Aorta (tissue), 5 donors: ENCODE measurements around the gene PDGFB. TPM values are rescaled to one million over a fixed set of nuclear protein-coding genes. Genes with fewer than 3 reads are reported as not detected.
"Not testable (repeated sequence)": the region's sequence is repeated elsewhere in the genome, so short reads cannot be mapped to it uniquely, and the experiment has no call there.

Source experiments
- ATAC-seq: fragments of 200-7000 bp; cut with Tn5 transposase; one replicate; pipeline ENCODE4 v1.9.1; 2022; ENCODE audit warnings: moderate library complexity; ENCODE audit not compliant: low FRiP score
- DNase-seq, 2 donors: peaks; one replicate each; pipeline ENCODE4 v3.0.0-alpha.2; 2020
- H3K27ac ChIP-seq, 2 donors: one replicate each; pipeline ENCODE4 v1.5.1; 2013; ENCODE audit warnings: low read length in 2 of 2, mild to moderate bottlenecking in 2 of 2, moderate library complexity in 2 of 2, control low read depth in 1 of 2, inconsistent platforms in 1 of 2, low read depth in 1 of 2
- H3K27me3 ChIP-seq, 2 donors: one replicate each; pipeline ENCODE4 v1.6.1; 2013; ENCODE audit warnings: control low read depth in 1 of 2, low read length in 1 of 2, mild to moderate bottlenecking in 1 of 2, moderate library complexity in 1 of 2; ENCODE audit not compliant: insufficient read depth in 2 of 2, control insufficient read depth in 1 of 2
- H3K36me3 ChIP-seq, 2 donors: one replicate each; pipeline ENCODE4 v1.6.1; 2013; ENCODE audit warnings: control low read depth in 1 of 2, low read length in 1 of 2, mild to moderate bottlenecking in 1 of 2; ENCODE audit not compliant: insufficient read depth in 2 of 2, control insufficient read depth in 1 of 2
- H3K4me1 ChIP-seq, 2 donors: one replicate each; pipeline ENCODE4 v1.6.1; 2013; ENCODE audit warnings: low read length in 2 of 2, control low read depth in 1 of 2, mild to moderate bottlenecking in 1 of 2, moderate library complexity in 1 of 2; ENCODE audit not compliant: insufficient read depth in 2 of 2, control insufficient read depth in 1 of 2
- H3K4me3 ChIP-seq, 2 donors: one replicate each; pipeline ENCODE4 v1.5.1; 2013; ENCODE audit warnings: low read length in 2 of 2, control low read depth in 1 of 2, mild to moderate bottlenecking in 1 of 2
- H3K9me3 ChIP-seq: one replicate; pipeline ENCODE4 v1.6.1; 2013; ENCODE audit warnings: mild to moderate bottlenecking, low read length; ENCODE audit not compliant: control insufficient read depth
- WGBS, 2 donors: extraction: QIAGEN DNeasy Blood & Tissue Kit; methylation state at CpG; one replicate each; pipeline ENCODE4 v1.1.7; 2013; 5-methylcytosine and 5-hydroxymethylcytosine counted together
- intact Hi-C, 2 donors: fragments of 100-400 bp; cut with DNase I; formaldehyde crosslinking; loops; one replicate each; pipeline versions ENCODE4 v1.14.2 to v1.15.0; 2022
- polyA plus RNA-seq, 2 donors: library from polyadenylated mRNA; stranded (reverse); fragments of 200-250 nt; gene quantifications; one replicate each; pipeline ENCODE4 v1.2.3, GENCODE V29; 2013
- total RNA-seq, 2 donors: library from RNA; stranded (reverse); fragmentation: NEBNext Ultra II Directional; extraction: Animal tissue kit (Norgen Biotek cat#: 25700); gene quantifications; one replicate each; pipeline ENCODE4 v1.2.1, GENCODE V29; 2021
- donor health status: healthy with polysubstance abuse.
- donor health status: Bipolar disorder and iron deficiency.
- donor health status: DM: no; HTN: no; CAD: no.
- donor health status: DM: no; HTN: no; CAD: no.
- donor health status: DM: yes; HTN: yes; CAD: no.

PDGFB gene
- total and polyA plus RNA-seq, 4 donors: 0.97 to 20.7 (median 4.3) TPM

- Histone ChIP-seq H3K27ac (no peak overlapping the region), H3K36me3 (no peaks in the 10 kb centered on the region), H3K4me3 (no peak overlapping the region), H3K9me3 (no peaks in the 10 kb centered on the region), H3K27me3 (no peaks in the 10 kb centered on the region), H3K4me1 (no peaks in the 10 kb centered on the region)
- 96% methylated on average over 13 of the region's 13 CpGs for WGBS, 2 donors
- no peak for DNase-seq
- intact Hi-C loops: no loop called here
- ATAC-seq: no peak
Observed at GRCh38 chr22:39225591-39225990, 19.2 kb downstream of the PDGFB start.

- H3K9me3 ChIP-seq: no peaks in the 10 kb centered on the region
- ATAC-seq (no peak), DNase-seq (peak in 1 of 2 donors; percentile 21)
- no peaks in the 10 kb centered on the region for H3K36me3 ChIP-seq
- intact Hi-C loops: no loop called here
- no peak overlapping the region for H3K4me3 ChIP-seq
- H3K27ac ChIP-seq: no peak overlapping the region
- whole genome bisulfite sequencing, 2 donors: 84 to 89% methylated on average over 7 of the region's 7 CpGs
- no peaks in the 10 kb centered on the region for H3K4me1 ChIP-seq
- H3K27me3 ChIP-seq: no peaks in the 10 kb centered on the region
Observed at GRCh38 chr22:39224550-39224949, 20.2 kb downstream of the PDGFB start.

GRCh38 chr22:39223091-39223710, 21.6 kb downstream of the PDGFB start:
- 84 to 88% methylated on average over 20 of the region's 20 CpGs for WGBS, 2 donors
- Histone ChIP-seq H3K36me3 (no peaks in the 10 kb centered on the region), H3K27me3 (no peaks in the 10 kb centered on the region), H3K4me1 (no peaks in the 10 kb centered on the region), H3K27ac (no peak overlapping the region), H3K9me3 (no peaks in the 10 kb centered on the region), H3K4me3 (no peak overlapping the region)
- no peak for ATAC-seq
- DNase-seq: peak; percentile 24 to 42
- intact Hi-C loops: no loop called here

GRCh38 chr22:39221999-39222686, 22.6 kb downstream of the PDGFB start:
- peak; percentile 12 to 53 for DNase-seq
- H3K27ac ChIP-seq: no peak overlapping the region
- no peak for ATAC-seq

GRCh38 chr22:39220890-39221850, 23.6 kb downstream of the PDGFB start:
- Histone ChIP-seq H3K4me3 (no peak overlapping the region), H3K27ac (no peak overlapping the region), H3K27me3 (no peaks in the 10 kb centered on the region), H3K36me3 (no peaks in the 10 kb centered on the region), H3K9me3 (no peaks in the 10 kb centered on the region), H3K4me1 (no peaks in the 10 kb centered on the region)
- intact Hi-C loops: no loop called here
- DNase-seq (peak in 1 of 2 donors; percentile 29), ATAC-seq (no peak)
- WGBS, 2 donors: 65 to 74% methylated on average over 9 of the region's 9 CpGs

More at GRCh38 chr22:39221999-39222686, 22.6 kb downstream of the PDGFB start:
- Histone ChIP-seq H3K4me3 (no peak overlapping the region), H3K9me3 (no peaks in the 10 kb centered on the region), H3K27me3 (no peaks in the 10 kb centered on the region), H3K36me3 (no peaks in the 10 kb centered on the region), H3K4me1 (no peaks in the 10 kb centered on the region)
- 88 to 93% methylated on average over 10 of the region's 10 CpGs for WGBS, 2 donors
- intact Hi-C loops: no loop called here

GRCh38 chr22:39220450-39220849, 24.3 kb downstream of the PDGFB start:
- peak in 1 of 2 donors; percentile 42 for DNase-seq
- 90 to 93% methylated on average over 8 of the region's 8 CpGs for WGBS, 2 donors
- no peaks in the 10 kb centered on the region for H3K9me3 ChIP-seq

GRCh38 chr22:39219071-39220039, 25.4 kb downstream of the PDGFB start:
- Histone ChIP-seq H3K36me3 (no peaks in the 10 kb centered on the region), H3K9me3 (no peaks in the 10 kb centered on the region), H3K27ac (no peak overlapping the region), H3K27me3 (peaks cover 0 to 2% of the 10 kb centered on the region in 2 donors), H3K4me1 (no peaks in the 10 kb centered on the region), H3K4me3 (no peak overlapping the region)
- ATAC-seq (no peak), DNase-seq (peak; percentile 12 to 59)
- WGBS, 2 donors: 62 to 66% methylated on average over 16 of the region's 16 CpGs
- intact Hi-C loops: no loop called here

More at GRCh38 chr22:39220450-39220849, 24.3 kb downstream of the PDGFB start:
- Histone ChIP-seq H3K27ac (no peak overlapping the region), H3K36me3 (no peaks in the 10 kb centered on the region), H3K27me3 (no peaks in the 10 kb centered on the region), H3K4me1 (no peaks in the 10 kb centered on the region), H3K4me3 (no peak overlapping the region)
- ATAC-seq: no peak
- intact Hi-C loops: no loop called here

GRCh38 chr22:39218432-39218831, 26.4 kb downstream of the PDGFB start:
- H3K27me3 ChIP-seq, H3K9me3 ChIP-seq, H3K36me3 ChIP-seq, H3K4me1 ChIP-seq, intact Hi-C loops, ATAC-seq, DNase-seq, H3K4me3 ChIP-seq, H3K27ac ChIP-seq: not testable (repeated sequence)
- 65 to 76% methylated on average over 6 of the region's 6 CpGs for WGBS, 2 donors
